ENCODE results near the gene BMX. TPM values are rescaled to one million over a fixed set of nuclear protein-coding genes. Genes with fewer than 3 reads are reported as not detected.

BMX gene
- total RNA-seq: 1.5 TPM
- long read RNA-seq, partial matches to known transcripts: 0 of 1 reads
- long read RNA-seq, other reads (novel, unspliced or antisense): 1 of 1 reads

DNA sequence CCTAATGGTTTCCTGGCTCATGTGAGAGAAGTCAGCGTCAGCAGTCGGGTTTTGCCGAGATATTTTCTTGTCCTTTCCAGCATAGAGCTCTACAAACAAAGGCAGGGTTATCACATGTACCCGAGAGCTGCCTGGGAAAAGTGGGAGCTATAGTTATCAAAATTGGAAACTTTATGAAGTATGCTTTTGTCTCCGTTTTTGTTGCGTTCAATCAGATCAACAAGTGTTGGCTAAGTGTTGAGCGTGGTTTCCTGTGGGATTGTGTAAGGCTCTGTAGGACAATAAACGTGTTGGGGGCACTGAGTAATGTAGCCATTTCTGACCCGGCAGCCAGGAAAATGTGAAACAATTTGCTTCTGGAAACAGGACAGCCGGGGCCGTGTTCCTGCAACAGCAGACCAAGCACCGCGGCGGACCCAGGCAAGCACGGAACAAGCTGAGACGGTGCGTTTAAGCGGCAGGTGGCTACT lies at the start of gene BMX:
Gene BMX (plus strand): TSS at position 311 of the 470 bp plus-strand sequence. CDS start 7,547 bp downstream, outside the sequence.
- intact Hi-C loops (cut with micrococcal nuclease): no loop called here
- ATAC-seq (peak; percentile 57), DNase-seq (peak; percentile 35)

DNA sequence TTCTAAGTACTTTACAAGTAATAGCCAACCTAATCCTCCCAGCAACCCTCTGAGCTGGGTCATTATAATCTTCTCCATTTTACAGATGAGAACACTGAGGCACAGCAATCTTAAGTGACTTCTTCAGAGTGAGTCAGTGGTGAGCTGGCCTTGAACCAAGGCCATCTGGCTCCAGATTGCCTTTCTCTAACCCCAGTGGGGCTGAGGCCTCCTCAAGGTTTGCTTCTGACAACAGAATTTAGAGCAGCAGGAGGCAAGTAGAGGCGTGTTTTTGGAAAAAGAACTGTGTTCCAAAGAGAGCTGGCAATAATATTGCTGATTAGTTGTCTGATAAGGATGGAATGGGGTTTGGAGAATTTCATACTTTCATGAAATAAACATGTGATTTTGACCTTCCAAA lies 48.7 kb upstream of the BMX start:
- ATAC-seq (peak; percentile 82), DNase-seq (peak; percentile 51)
- intact Hi-C loops (cut with micrococcal nuclease): no loop called here

DNA sequence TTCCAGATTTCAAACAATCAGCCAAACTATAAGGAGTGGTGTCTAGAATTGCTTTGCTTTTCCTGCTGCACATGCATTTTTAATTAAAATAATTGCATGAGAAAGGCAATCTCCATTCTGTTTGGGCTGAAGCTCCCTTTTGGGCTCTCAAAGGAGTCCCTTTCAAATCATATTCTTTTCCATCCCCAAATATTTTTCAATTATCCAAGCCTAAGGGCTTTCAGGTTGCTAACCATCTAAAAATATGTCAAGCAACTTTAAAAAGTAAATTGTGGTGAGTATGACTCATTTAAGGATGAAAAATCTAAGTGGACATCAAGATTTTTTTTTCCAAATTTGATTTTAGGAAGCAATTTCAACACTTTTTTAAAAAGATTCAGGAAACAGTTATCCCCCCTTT lies 35.9 kb upstream of the BMX start:
- DNase-seq (no peak), ATAC-seq (no peak)
- intact Hi-C loops (cut with micrococcal nuclease): loop anchor here (5.0 kb wide), 1 partner anchor 117 kb away; no protein-coding TSS in a partner anchor

DNA sequence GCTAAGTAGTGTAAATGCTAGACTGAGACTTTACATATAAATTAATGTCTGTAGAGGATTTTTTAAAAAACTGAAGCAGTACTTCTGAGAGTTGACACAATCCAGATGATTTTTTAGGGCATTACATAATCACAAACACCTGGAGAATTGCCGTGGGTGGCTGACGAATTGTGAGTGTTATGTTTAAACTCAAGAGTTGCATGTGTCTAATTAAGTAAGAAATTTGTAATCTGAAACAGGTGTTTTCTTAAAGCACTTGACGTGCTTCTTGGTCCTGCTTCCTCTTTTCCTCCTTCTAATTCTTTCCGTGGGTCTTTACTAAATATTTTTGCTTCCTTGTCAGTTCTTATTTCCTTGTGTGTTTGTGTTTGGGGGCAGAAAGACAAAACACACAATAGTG lies 35.3 kb upstream of the BMX start:
- ATAC-seq (peak; percentile 24), DNase-seq (no peak)
- intact Hi-C loops (cut with micrococcal nuclease): loop anchor here (5.0 kb wide), 1 partner anchor 118 kb away; no protein-coding TSS in a partner anchor

DNA sequence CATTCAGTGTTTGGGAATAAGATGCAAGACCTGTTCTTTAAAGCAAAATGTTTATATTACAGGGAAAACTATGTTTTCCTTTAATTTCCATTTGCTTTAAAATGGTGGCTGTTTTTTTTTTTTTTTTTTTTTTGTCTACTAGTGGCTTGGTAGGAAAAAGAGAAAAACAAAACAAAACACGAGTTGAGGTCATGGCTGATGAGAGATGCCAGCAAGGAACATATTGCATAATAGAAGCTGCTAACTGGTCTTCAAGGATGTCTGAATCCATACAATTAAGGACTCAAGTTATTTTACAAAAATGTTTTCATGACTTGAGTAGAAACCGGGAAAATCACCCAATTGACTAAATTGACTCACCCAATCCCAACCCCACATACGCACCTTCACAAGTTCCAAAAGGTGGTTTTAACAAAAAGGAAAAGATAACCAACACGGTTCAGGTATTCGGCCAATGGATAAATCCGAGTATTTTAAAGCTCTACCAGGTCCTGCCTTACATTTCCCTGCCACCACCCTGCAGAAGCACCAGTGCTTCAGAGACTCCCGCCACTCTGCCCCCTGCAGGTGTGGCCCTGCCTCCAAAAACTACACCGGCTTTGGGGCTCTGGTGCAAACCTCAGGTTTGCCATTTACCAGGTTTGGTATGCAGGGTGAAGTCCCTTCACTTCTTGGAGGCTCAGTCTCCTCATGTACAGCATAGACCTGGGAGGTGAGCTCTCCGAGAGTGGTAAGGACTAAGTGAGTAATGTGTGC lies 34.5 kb upstream of the BMX start:
- ATAC-seq (peak; percentile 57), DNase-seq (no peak)
- intact Hi-C loops (cut with micrococcal nuclease): loop anchor here (5.0 kb wide), 1 partner anchor 119 kb away; no protein-coding TSS in a partner anchor

DNA sequence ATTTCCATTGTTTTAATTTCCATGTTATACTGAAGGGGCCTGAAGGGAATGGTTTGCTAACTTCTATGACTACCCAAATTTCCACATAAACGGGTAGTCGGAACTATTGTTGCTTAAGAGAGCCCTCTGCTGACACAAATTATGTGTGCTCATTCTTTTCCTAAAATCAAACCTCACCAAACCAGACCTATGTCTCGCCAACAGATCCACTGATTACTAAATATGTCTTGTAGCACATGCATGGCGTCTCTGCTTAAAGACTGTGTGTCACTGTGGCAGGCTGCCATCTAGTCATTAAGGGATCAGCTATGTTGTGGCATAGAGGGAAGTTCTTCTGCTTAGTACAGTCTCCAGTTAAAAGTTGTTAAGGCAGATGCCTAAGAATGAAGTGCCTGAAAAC lies 32.6 kb upstream of the BMX start:
- intact Hi-C loops (cut with micrococcal nuclease): loop anchor here (5.0 kb wide), 1 partner anchor 121 kb away; no protein-coding TSS in a partner anchor
- ATAC-seq (peak; percentile 71), DNase-seq (no peak)

DNA sequence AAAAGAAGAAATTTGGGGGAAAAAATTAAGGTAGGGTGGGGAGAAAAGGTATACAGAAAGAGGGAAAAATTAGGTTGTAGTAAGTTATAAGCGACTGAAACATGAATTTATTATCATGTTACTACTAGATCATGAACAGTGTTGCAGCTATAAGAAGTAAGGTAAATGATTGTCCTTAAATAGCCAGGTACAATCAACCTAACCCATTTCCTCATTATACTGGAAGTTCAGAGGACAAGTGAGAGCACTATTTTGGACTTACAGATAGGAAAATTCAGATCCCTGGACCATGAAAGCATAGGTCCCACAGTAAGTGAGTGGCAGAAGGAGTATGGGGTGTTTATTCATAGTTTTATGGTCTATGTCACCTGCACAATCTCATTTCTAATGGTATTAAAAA lies 31.0 kb upstream of the BMX start:
- DNase-seq (no peak), ATAC-seq (no peak)
- intact Hi-C loops (cut with micrococcal nuclease): loop anchor here (5.0 kb wide), 1 partner anchor 122 kb away; no protein-coding TSS in a partner anchor

DNA sequence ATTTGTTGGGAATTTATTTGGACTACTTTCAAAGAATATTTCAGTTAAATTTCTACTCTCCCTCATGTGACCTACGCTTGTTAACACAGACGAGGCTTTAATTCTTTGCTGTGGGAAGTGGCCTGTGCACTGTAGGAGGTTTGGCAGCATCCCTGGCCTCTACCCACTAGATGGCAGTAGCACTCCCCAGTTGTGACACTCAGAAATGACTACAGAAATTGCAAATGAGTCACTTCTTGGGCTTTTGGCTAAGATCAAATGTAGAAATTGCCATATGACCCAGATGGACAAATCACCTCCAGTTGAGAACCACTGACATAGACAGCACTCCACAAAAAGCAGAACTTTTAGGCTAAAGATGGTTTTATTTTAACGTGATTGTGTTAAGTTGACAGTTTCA lies 29.6 kb upstream of the BMX start:
- peak; percentile 42 for DNase-seq
- ATAC-seq: peak; percentile 76
- intact Hi-C loops (cut with micrococcal nuclease): no loop called here

DNA sequence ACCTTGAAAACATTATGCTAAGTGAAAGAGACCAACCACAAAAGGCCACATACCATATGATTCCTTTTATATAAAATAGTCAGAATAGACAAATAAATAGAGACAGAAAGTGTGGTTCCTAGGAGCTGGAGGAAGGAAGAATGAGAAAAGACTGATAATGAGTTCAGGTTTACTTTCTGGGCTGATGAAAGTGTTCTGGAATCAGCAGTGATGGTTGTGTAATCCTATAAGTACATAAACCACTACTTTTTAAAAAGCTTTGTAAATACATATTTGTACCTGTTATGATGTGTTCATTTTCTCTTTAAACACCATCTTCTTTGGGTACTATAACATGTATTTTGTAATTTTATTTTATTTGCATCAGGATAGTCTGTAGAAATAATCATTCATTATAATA lies 28.1 kb upstream of the BMX start:
- intact Hi-C loops (cut with micrococcal nuclease): no loop called here
- no peak for ATAC-seq
- no peak for DNase-seq

DNA sequence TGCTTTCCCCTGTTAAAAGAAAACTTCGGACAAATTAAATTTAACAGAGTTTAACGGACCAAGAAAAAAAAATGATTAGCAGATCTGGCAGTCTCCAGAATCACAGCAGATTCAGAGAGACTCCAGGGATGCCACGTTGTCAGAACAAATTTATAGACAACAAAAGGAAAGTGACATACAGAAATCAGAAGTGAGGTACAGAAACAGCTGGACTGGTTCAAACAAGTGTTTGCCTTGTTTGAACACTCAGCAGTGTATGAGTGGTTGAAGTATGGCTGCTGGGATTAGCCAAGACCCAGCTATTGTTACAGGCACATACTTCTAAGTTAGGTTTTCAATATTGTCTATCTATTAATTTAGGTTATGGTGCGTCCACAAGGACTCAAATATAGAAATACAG lies 26.6 kb upstream of the BMX start:
- intact Hi-C loops (cut with micrococcal nuclease): no loop called here
- DNase-seq (no peak), ATAC-seq (no peak)

DNA sequence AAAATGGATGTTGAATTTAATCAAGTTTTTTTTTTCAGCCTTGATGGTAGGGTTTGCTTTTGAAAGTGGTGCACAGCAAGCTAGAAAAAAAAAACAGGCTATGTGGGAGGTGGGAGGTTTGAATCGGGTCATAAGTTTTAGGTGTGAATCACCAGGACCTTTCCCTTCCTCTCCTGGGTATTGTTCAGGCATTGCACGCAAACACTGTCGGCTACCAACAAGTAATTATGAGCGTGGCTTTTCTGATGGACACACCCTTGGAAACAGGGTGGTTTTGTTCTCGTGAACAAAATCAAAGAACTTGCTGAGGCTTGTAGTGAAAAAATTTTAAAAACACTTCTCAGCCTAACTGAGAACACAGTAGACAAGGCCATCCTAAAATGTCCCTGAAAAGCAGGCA lies 25.6 kb upstream of the BMX start:
- intact Hi-C loops (cut with micrococcal nuclease): no loop called here
- ATAC-seq (no peak), DNase-seq (no peak)

DNA sequence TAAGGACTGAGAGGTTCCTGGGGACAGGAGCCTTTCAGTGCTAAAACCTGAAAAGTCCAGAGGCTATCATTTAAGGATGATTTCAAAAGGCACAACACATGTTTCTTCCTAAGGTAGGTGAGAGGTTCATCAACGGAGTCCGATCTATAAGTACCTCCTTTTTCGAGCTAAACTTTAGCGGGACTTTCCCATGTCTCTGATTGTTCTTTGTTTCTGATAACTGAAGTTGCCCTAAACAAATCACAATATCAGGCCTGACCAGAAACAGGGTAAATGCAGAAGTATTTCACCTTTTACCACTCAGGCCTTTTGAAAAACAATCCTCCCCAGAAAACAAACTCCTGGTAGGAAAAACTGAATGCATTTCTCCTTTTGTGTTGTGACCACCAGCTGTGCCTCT lies 25.1 kb upstream of the BMX start:
- intact Hi-C loops (cut with micrococcal nuclease): no loop called here
- DNase-seq (no peak), ATAC-seq (no peak)

DNA sequence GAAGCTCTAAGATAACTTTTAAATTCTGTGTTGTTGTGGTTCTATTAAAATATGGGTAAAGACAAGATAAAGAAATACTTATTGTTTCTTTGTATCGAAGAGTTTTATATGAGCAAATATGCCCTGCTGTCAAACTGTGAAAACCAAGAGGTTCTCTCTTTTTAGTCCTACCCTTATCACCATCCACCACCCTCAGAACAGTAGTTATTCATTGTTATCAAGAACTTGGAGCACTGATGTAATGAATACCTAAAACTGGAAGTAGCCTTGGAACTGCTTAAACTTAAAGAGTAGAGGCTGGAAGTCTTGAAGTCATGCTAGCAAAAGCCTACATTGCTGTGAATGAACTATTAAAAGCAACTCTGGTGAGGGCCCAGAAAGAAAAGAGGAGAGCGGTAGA lies 16.7 kb upstream of the BMX start:
- ATAC-seq (no peak), DNase-seq (no peak)
- intact Hi-C loops (cut with micrococcal nuclease): no loop called here

DNA sequence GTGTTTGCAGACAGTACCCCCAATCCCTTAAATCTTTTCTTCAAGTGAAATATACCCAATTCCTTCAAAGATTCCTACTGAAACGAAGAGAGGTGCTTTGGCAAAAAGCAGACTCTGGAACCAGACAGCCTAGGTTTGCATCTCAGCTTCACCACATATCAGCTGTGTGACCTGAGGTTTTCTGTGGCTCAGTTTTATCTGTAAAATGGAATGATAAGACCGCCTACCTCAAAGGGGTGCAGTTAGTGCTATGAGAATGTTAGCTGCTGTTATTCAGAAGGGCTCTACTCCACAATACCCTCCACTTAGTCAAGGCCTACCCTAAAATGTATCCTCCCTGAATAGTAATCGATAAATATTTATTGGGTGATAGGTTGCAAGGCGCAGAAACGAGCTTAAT lies 8.1 kb upstream of the BMX start:
- intact Hi-C loops (cut with micrococcal nuclease): loop anchor here (10.0 kb wide), 1 partner anchor 72 kb away; no protein-coding TSS in a partner anchor
- ATAC-seq: peak; percentile 18
- DNase-seq: no peak

DNA sequence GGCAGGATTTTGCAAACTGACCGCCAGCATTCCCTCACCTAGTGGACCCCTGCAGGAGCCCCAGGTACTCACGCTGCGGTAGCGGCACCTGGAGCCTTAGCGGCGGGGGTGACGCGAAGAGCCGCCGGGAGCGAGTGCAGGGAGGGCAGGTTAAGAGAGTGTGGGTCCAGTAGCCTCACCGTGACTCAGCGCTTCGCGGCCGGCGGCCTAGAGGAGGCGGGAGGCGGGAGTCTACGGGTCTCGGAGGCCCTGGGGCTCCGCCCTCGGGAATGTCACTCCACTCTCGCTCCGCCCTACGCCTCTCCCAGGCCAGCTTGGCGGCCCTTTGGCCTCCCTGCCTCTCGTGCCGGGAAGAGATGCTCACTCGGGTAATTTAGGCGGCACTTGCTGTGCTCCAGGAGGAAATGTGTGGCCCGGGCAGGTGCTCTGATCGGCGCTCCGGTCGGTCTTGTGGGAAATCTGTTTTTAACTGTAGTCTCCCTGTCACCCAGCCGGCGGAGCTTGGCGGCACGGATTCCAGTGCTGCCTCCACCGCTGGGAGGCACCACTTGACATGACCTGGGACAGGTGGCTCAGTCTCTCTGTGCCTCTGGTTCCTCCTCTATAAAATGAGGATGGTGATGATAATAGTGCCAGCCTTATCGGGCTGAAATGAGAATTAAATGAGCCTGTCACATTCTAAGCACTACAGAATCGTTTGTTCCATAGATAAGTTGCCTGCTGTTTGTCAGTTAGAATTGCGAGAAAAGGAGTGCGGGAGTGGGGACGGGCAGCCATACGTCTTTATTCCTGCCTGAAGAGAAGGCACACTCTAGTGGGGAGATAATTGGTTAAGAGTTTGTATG lies 7.3 kb upstream of the BMX start, which contains the start of gene PIR:
Gene PIR (minus strand): TSS at position 216 of the 845 bp plus-strand sequence. CDS start 2,076 bp downstream, outside the sequence.
- ATAC-seq (peak; percentile 100), DNase-seq (peak; percentile 91)
- intact Hi-C loops (cut with micrococcal nuclease): loop anchor here (10.0 kb wide), 1 partner anchor 71 kb away; no protein-coding TSS in a partner anchor

DNA sequence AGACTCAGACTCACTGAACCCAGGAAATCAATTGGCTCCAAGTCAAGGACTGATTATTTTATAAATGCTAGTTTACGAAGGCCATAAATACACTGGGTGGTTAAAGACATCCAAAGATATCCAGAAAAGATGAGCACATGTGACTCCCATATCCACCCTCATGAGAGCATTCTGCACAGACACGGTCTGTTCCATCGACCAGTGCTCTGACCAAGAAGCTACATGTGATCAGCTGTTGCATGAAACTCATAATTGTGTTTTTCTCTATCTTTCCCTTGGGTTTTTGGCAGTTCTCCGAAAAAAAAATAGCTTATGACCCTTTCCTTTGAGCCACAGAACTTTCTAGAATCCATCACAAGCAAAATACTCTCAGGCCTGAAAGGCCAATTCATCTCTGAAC lies 4.8 kb upstream of the BMX start:
- intact Hi-C loops (cut with micrococcal nuclease): loop anchor here (10.0 kb wide), 1 partner anchor 69 kb away; no protein-coding TSS in a partner anchor
- ATAC-seq: no peak
- no peak for DNase-seq

DNA sequence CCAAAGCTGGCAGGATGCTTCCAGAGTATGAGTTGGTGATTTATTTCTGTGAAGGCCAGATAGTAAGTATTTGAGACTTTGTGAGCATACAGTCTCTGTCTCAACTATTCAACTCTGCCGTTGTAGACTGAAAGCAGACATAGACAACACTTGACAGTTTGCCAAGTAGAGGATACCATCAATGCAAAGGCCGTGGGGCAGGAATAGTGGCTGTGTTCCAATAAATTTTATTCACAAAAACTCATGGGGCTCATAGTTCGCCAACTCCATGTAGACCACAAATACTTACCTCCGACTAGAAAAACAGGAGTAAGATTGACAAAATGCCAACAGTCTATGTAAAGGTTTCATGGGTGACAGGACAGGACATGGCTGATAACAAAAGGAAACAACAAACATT lies 3.8 kb upstream of the BMX start:
- DNase-seq: no peak
- intact Hi-C loops (cut with micrococcal nuclease): loop anchor here (10.0 kb wide), 1 partner anchor 68 kb away; no protein-coding TSS in a partner anchor
- no peak for ATAC-seq

DNA sequence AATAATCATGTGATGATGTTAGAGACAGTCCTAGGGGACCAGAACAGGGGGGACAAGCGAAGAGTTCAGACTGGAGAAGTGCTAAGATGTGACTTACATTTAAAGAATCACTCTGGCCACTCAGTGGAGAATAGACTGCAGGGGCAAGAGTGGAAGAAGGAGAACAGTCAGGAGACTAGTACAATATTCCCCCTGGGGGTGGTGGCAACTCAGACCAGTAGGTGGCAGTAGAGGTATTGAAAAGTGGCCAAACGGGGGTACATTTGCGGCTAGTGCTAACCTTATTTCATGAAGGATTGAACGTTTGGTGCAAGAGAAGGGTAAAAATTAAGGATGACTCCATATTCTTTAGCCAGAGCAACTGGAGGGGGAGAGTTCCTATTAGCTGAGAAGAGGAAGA lies 2.7 kb upstream of the BMX start:
- DNase-seq: peak; percentile 29
- no peak for ATAC-seq
- intact Hi-C loops (cut with micrococcal nuclease): loop anchor here (10.0 kb wide), 1 partner anchor 67 kb away; no protein-coding TSS in a partner anchor

DNA sequence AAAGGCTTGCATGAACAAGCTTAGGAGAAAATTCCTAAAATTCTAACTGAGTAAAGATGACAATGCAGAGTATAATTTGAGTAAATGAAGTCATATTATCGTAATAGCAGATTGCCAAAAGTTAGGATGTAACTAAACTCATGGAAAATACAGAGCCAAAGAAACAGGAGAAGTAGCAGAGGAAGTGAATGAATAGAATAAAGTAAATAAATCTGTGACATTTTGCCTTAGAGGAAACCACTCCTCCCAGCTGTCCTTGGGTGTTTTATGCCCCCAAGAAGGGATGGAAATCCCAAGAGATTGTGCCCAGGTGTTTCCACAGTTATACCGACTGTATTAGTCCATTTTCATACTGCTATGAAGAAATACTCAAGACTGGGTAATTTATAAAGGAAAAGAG lies 1.9 kb upstream of the BMX start:
- intact Hi-C loops (cut with micrococcal nuclease): loop anchor here (10.0 kb wide), 1 partner anchor 66 kb away; no protein-coding TSS in a partner anchor
- no peak for DNase-seq
- ATAC-seq: no peak
